NCI-H226 (cell line): ENCODE results near the gene DCLK3.

ENCODE experiments used
- DNase-seq: peaks from one replicate; pipeline ENCODE4 v3.0.0-alpha.2; 2015

Gene DCLK3

GRCh38 chr3:36763850-36764703, at the start of gene DCLK3:
Gene DCLK3 (minus strand): TSS chr3:36764553. CDS start chr3:36764263, 290 bp downstream.
- DNase-seq: no peak

- no peak for DNase-seq
These were observed 49.0 kb upstream of the DCLK3 start for GRCh38 chr3:36813305-36813704.

- no peak for DNase-seq
These were observed 47.9 kb upstream of the DCLK3 start for GRCh38 chr3:36812240-36812639.

GRCh38 chr3:36811768-36812167, 47.4 kb upstream of the DCLK3 start:
- DNase-seq: no peak

GRCh38 chr3:36804295-36805055, 40.1 kb upstream of the DCLK3 start:
- DNase-seq: no peak

- DNase-seq: no peak
These were observed 38.9 kb upstream of the DCLK3 start for GRCh38 chr3:36803091-36803791.

- no peak for DNase-seq
These were observed 36.3 kb upstream of the DCLK3 start for GRCh38 chr3:36800533-36801116.

- peak; percentile 37 for DNase-seq
These were observed 32.5 kb upstream of the DCLK3 start for GRCh38 chr3:36796881-36797280.

- no peak for DNase-seq
These were observed 31.8 kb upstream of the DCLK3 start for GRCh38 chr3:36796161-36796560.

- DNase-seq: no peak
These were observed 31.3 kb upstream of the DCLK3 start for GRCh38 chr3:36795622-36796021.

GRCh38 chr3:36792342-36792741, 28.0 kb upstream of the DCLK3 start:
- peak; percentile 26 for DNase-seq

GRCh38 chr3:36790765-36791164, 26.4 kb upstream of the DCLK3 start:
- DNase-seq: no peak

- DNase-seq: no peak
These were observed 22.9 kb upstream of the DCLK3 start for GRCh38 chr3:36786921-36787890.

GRCh38 chr3:36784138-36784635, 19.8 kb upstream of the DCLK3 start:
- no peak for DNase-seq

GRCh38 chr3:36777424-36778218, 13.3 kb upstream of the DCLK3 start:
- no peak for DNase-seq

GRCh38 chr3:36776436-36776835, 12.1 kb upstream of the DCLK3 start:
- no peak for DNase-seq

GRCh38 chr3:36774052-36774451, 9.7 kb upstream of the DCLK3 start:
- no peak for DNase-seq

GRCh38 chr3:36771931-36772330, 7.6 kb upstream of the DCLK3 start:
- DNase-seq: no peak

GRCh38 chr3:36769926-36770325, 5.6 kb upstream of the DCLK3 start:
- DNase-seq: no peak

- no peak for DNase-seq
These were observed 751 bp upstream of the DCLK3 start for GRCh38 chr3:36765104-36765503.

- no peak for DNase-seq
These were observed 318 bp upstream of the DCLK3 start for GRCh38 chr3:36764704-36765038.
